HG03354 (cell line): Measurements from ENCODE around the gene HECTD3.

Source experiments
- ATAC-seq: cut with Tn5 transposase; IDR thresholded peaks from one replicate; pipeline ENCODE4 v1.9.1; 2021; ENCODE audit warnings: mild to moderate bottlenecking; ENCODE audit not compliant: unreplicated experiment, poor library complexity, severe bottlenecking

HECTD3 gene

GRCh38 chr1:45010855-45011811 is at the start of gene HECTD3:
TSS of gene HECTD3 (minus strand) at chr1:45011324. CDS start at chr1:45011257, 67 bp downstream.
- peak; percentile 74 for ATAC-seq

GRCh38 chr1:45059829-45060228 is 48.7 kb upstream of the HECTD3 start:
- no peak for ATAC-seq

GRCh38 chr1:45057542-45057941 is 46.4 kb upstream of the HECTD3 start:
- ATAC-seq = no peak

GRCh38 chr1:45051005-45051772 is 40.1 kb upstream of the HECTD3 start:
- no peak for ATAC-seq

GRCh38 chr1:45047032-45047431 is 35.9 kb upstream of the HECTD3 start:
- no peak for ATAC-seq

GRCh38 chr1:45044916-45045315 is 33.8 kb upstream of the HECTD3 start:
- no peak for ATAC-seq

- ATAC-seq = no peak
Observed at GRCh38 chr1:45043094-45043493, 32.0 kb upstream of the HECTD3 start.

GRCh38 chr1:45040297-45040696 is 29.2 kb upstream of the HECTD3 start:
- no peak for ATAC-seq

- no peak for ATAC-seq
Observed at GRCh38 chr1:45038661-45039364, 27.7 kb upstream of the HECTD3 start.

- no peak for ATAC-seq
Observed at GRCh38 chr1:45038240-45038639, 27.1 kb upstream of the HECTD3 start.

GRCh38 chr1:45037456-45037855 is 26.3 kb upstream of the HECTD3 start:
- ATAC-seq = no peak

- ATAC-seq = no peak
Observed at GRCh38 chr1:45035631-45036301, 24.6 kb upstream of the HECTD3 start.

- ATAC-seq = no peak
Observed at GRCh38 chr1:45033356-45033755, 22.2 kb upstream of the HECTD3 start.

- ATAC-seq = no peak
Observed at GRCh38 chr1:45032837-45033236, 21.7 kb upstream of the HECTD3 start.

- ATAC-seq = no peak
Observed at GRCh38 chr1:45026446-45026845, 15.3 kb upstream of the HECTD3 start.

GRCh38 chr1:45023663-45024062 is 12.5 kb upstream of the HECTD3 start:
- no peak for ATAC-seq

GRCh38 chr1:45018599-45019230 is 7.6 kb upstream of the HECTD3 start:
- peak; percentile 79 for ATAC-seq

GRCh38 chr1:45016767-45017166 is 5.6 kb upstream of the HECTD3 start:
- ATAC-seq = no peak

- ATAC-seq = no peak
Observed at GRCh38 chr1:45016090-45016697, 5.1 kb upstream of the HECTD3 start.
